Fibroblast of upper back skin (primary cell): ENCODE results near the gene MYLK.
"Not testable (repeated sequence)": the region's sequence is repeated elsewhere in the genome, so short reads cannot be mapped to it uniquely, and the experiment has no call there.

Experiments
- DNase-seq: peaks from one replicate; pipeline ENCODE4 v3.0.0-alpha.2; 2013

MYLK gene

GRCh38 chr3:123884203-123884831, at the start of gene MYLK:
TSS of gene MYLK (minus strand) at chr3:123884332. CDS start at chr3:123793841, 90,491 bp downstream.
- DNase-seq: peak; percentile 84

- DNase-seq: peak; percentile 6
Observed at GRCh38 chr3:123930445-123930844, 46.3 kb upstream of the MYLK start.

- DNase-seq: no peak
Observed at GRCh38 chr3:123929325-123929724, 45.2 kb upstream of the MYLK start.

GRCh38 chr3:123926396-123926795, 42.3 kb upstream of the MYLK start:
- no peak for DNase-seq

GRCh38 chr3:123920868-123921267, 36.7 kb upstream of the MYLK start:
- peak; percentile 9 for DNase-seq

- DNase-seq: no peak
Observed at GRCh38 chr3:123920383-123920782, 36.3 kb upstream of the MYLK start.

GRCh38 chr3:123919353-123919752, 35.2 kb upstream of the MYLK start:
- no peak for DNase-seq

- no peak for DNase-seq
Observed at GRCh38 chr3:123914829-123915228, 30.7 kb upstream of the MYLK start.

GRCh38 chr3:123909785-123910184, 25.7 kb upstream of the MYLK start:
- DNase-seq: no peak

GRCh38 chr3:123907720-123908119, 23.6 kb upstream of the MYLK start:
- no peak for DNase-seq

GRCh38 chr3:123899300-123899865, 15.3 kb upstream of the MYLK start:
- DNase-seq: no peak

GRCh38 chr3:123893012-123893411, 8.9 kb upstream of the MYLK start:
- DNase-seq: no peak

GRCh38 chr3:123892195-123892594, 8.1 kb upstream of the MYLK start:
- no peak for DNase-seq

GRCh38 chr3:123890991-123891390, 6.9 kb upstream of the MYLK start:
- DNase-seq: not testable (repeated sequence)

- DNase-seq: not testable (repeated sequence)
Observed at GRCh38 chr3:123890162-123890561, 6.0 kb upstream of the MYLK start.

GRCh38 chr3:123884993-123885392, 861 bp upstream of the MYLK start:
- DNase-seq: no peak

- no peak for DNase-seq
Observed at GRCh38 chr3:123883701-123884202, 380 bp downstream of the MYLK start.

GRCh38 chr3:123883111-123883510, 1.0 kb downstream of the MYLK start:
- DNase-seq: no peak

GRCh38 chr3:123881771-123882170, 2.4 kb downstream of the MYLK start:
- no peak for DNase-seq

- DNase-seq: peak; percentile 55
Observed at GRCh38 chr3:123880998-123881561, 3.1 kb downstream of the MYLK start.

GRCh38 chr3:123878807-123879206, 5.3 kb downstream of the MYLK start:
- DNase-seq: no peak

- DNase-seq: no peak
Observed at GRCh38 chr3:123877965-123878364, 6.2 kb downstream of the MYLK start.

- no peak for DNase-seq
Observed at GRCh38 chr3:123877466-123877865, 6.7 kb downstream of the MYLK start.

- no peak for DNase-seq
Observed at GRCh38 chr3:123876858-123877257, 7.3 kb downstream of the MYLK start.
